GM12874 (cell line): ENCODE data around the gene ELMOD2.

ENCODE experiments used
- TF ChIP-seq, protein P1 (sequence below): IDR thresholded peaks from 2 replicates; pipeline ENCODE4 v1.5.1; 2011; ENCODE audit warnings: low read depth, mild to moderate bottlenecking, control low read depth, low read length, moderate library complexity; ENCODE audit not compliant: insufficient read depth

The ELMOD2 gene

DNA sequence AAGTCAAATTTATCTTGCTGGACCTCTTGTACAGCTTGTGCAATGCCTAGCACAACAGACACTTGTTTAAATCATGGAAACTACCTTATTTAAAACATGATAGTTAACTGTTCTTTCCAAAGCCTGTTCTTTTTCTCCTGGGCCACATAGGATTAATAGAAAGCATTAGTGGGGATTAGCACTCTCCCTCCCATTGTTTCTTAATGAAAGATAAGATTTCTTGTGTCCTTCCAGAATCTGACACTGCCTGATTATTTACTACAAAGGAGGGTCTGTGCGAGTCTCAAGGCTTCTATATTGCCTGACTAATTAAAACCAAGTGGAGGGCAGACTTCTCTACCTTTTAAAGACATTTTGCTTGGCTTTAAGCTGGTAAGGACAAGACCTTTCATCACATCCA lies 8.5 kb upstream of the ELMOD2 start:
- TF ChIP-seq, protein P1, sequence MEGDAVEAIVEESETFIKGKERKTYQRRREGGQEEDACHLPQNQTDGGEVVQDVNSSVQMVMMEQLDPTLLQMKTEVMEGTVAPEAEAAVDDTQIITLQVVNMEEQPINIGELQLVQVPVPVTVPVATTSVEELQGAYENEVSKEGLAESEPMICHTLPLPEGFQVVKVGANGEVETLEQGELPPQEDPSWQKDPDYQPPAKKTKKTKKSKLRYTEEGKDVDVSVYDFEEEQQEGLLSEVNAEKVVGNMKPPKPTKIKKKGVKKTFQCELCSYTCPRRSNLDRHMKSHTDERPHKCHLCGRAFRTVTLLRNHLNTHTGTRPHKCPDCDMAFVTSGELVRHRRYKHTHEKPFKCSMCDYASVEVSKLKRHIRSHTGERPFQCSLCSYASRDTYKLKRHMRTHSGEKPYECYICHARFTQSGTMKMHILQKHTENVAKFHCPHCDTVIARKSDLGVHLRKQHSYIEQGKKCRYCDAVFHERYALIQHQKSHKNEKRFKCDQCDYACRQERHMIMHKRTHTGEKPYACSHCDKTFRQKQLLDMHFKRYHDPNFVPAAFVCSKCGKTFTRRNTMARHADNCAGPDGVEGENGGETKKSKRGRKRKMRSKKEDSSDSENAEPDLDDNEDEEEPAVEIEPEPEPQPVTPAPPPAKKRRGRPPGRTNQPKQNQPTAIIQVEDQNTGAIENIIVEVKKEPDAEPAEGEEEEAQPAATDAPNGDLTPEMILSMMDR = no peak

DNA sequence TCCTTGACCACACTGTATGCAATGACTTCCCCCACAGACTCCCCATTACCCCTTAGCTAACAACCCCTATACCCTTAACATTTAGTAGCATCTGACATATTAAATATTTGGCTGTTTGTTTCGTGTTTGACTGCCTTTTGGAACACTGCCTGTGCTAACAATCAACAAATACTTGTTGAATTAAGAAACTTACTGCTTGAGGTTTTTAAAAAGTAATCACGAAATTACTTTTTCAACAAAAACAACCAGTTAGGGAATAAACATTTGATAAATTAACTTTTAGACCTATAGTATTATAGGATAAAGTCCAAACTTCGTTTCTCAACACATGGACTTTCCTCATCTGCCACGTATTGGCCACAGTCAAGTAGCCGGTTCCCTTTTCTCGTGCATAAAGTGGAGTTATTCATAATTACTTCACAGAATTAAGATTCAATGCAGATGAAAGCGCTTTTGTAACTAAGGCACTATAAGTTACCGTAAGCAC lies 555 bp upstream of the ELMOD2 start:
- TF ChIP-seq, protein P1 = no peak

DNA sequence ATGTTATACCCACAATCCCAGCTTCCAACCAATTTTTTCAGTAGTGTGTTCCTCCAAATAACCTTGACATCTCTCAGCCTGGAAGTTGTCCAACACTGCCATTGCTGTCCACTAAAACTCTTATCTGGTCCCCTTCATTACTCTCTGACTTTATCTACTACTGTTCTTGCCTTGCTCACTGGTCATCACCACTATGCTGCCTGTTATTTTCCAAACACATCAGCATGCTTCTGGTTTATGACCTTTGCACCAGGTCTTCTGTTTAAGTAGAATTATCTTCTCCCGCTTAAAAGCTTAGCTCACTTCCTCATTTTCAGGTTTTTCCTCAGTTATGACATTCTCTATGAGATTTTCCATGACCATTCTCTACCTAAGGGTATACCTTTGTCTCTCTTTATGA lies 5.5 kb downstream of the ELMOD2 start:
- TF ChIP-seq, protein P1 = no peak

DNA sequence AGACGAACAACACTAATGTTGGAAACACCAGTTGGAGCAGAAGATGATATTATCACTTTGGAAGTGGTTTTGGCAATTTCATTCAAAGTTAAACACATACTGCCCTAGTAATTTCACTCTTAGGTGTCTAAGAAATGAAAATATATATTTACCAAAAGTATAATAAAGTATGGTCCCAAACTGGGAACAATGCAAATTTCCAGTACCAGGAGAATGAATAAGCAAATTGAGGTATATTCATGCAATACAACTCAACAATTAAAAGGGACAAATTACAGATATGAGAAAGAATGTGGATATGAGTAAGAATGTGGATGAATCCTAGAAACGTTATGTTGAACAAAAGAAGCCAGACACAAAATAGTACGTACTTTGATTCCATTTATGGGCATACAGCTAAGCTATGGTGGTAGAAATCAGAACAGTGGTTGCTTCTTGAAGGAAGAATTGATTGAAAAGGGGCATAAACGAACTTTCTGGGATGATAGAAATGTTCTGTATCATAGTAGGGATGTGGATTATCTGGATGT lies 10.0 kb downstream of the ELMOD2 start:
- TF ChIP-seq, protein P1 = no peak

DNA sequence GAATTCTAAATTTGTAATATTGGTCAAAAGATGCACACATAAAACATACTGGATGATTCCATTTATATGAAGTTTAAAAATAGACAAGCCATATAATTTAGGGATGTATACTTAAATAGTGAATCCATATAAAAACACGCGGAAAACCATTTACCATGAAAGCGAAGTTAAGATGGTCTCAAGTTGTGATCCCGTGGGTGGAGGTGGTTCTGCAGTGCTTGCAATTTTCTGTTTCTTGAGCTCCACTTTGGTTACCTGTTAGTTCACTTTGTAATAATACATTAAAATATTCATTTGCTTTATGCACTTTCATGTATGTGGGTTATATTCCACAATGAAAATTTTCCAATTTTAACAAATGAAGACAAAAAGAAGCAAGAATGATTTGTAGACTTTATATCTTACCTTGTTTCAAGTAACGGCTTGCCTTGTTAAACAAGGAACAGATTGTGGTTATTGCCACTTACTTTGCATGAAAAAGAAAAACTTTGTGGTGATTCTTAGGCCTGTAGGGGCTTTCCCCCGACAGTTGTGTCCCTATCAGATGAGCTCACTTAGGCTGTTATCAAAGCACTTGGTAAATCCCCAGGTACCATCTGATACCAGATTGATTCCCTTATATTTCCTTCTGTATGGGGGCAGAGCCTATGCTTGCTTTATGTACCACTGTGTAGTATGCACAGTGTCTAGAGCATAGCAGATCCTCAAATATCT lies 32.6 kb downstream of the ELMOD2 start:
- TF ChIP-seq, protein P1 = no peak

DNA sequence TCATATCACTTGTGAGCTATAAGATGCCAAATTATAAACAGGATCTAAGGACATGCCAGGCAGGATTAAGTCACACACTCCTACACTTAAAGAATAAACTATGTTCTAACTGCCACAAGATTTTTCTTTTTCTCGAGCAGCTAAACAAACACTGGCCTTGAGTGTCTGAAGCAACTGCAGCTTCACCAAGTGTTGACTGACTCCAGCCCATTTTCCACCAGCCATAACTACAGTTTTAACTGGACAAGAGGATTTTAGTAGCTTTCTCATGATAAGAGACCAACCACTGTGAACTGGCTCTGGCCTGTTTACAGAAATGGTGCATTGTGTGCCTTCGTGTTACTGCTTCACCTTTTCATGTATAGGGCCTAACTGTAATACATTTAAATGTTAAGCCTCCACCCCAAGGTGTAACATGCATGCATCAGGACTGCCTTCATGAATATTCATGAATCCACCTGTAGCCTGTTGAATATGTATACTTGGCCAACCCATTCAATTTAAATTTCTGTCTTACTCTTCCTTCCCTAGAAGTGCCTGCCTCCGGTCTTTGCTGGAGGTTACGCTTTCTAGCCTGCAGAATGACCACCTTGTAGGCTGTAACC lies 34.0 kb downstream of the ELMOD2 start:
- TF ChIP-seq, protein P1 = no peak

DNA sequence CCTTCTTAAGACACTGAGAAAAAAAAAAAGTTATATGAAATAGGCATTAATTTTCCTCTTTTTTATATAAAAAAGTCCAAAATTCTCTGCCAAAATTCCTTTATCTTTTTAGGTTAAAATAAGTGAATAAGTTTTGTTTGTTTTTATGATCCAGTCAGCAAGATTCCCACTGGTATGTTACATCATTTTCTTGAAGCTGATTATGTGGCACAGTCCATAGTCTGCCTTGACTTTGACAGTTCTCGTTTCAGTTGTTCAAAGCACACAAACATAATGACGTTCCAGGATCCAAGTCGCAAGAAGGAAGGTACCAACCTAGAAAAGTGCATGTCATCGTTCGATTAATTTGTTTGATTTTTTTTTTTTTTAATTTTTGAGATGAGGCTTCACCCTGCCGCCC lies 35.7 kb downstream of the ELMOD2 start:
- TF ChIP-seq, protein P1 = no peak
